Trophoblast cell (in vitro differentiated cells and primary cell): ENCODE measurements around the gene OR10H5.
"Not testable (repeated sequence)": the region's sequence is repeated elsewhere in the genome, so short reads cannot be mapped to it uniquely, and the experiment has no call there.

Experiments
- DNase-seq, 2 donors: peaks; one replicate each; pipeline ENCODE4 v3.0.0-alpha.2; 2016
- H2AFZ ChIP-seq: 2 replicates; pipeline ENCODE4 v1.6.1; 2013; ENCODE audit warnings: low read length, moderate library complexity, mild to moderate bottlenecking; ENCODE audit not compliant: insufficient read depth, poor library complexity
- H2AK5ac ChIP-seq: 2 replicates; pipeline ENCODE4 v1.6.1; 2013; ENCODE audit warnings: mild to moderate bottlenecking, low read length
- H2BK120ac ChIP-seq: 2 replicates; pipeline ENCODE4 v1.6.1; 2013; ENCODE audit warnings: low read length, mild to moderate bottlenecking, moderate library complexity; ENCODE audit not compliant: insufficient read depth, poor library complexity
- H2BK12ac ChIP-seq: 2 replicates; pipeline ENCODE4 v1.6.1; 2013; ENCODE audit warnings: mild to moderate bottlenecking, low read length, moderate library complexity
- H2BK5ac ChIP-seq: 2 replicates; pipeline ENCODE4 v1.6.1; 2013; ENCODE audit warnings: low read length, low read depth, moderate library complexity, mild to moderate bottlenecking; ENCODE audit not compliant: poor library complexity
- H3K14ac ChIP-seq: 2 replicates; pipeline ENCODE4 v1.6.1; 2013; ENCODE audit warnings: mild to moderate bottlenecking, low read length
- H3K18ac ChIP-seq: 2 replicates; pipeline ENCODE4 v1.6.1; 2013; ENCODE audit warnings: mild to moderate bottlenecking, low read length
- H3K23ac ChIP-seq: 2 replicates; pipeline ENCODE4 v1.6.1; 2013; ENCODE audit warnings: low read length
- H3K27ac ChIP-seq: 2 replicates; pipeline ENCODE4 v1.5.1; 2013; ENCODE audit warnings: low read depth, mild to moderate bottlenecking, inconsistent platforms, low read length, moderate library complexity
- H3K27me3 ChIP-seq: 2 replicates; pipeline ENCODE4 v1.6.1; 2013; ENCODE audit warnings: inconsistent platforms, mild to moderate bottlenecking, low read length, moderate library complexity; ENCODE audit not compliant: insufficient read depth
- H3K36me3 ChIP-seq, 2 experiments: 1 replicate in 1 of 2; 2 replicates in 1 of 2; pipeline ENCODE4 v1.6.1; 2013; ENCODE audit warnings: low read length in 2 of 2, mild to moderate bottlenecking in 2 of 2, moderate library complexity in 1 of 2; ENCODE audit not compliant: insufficient read depth in 2 of 2, control insufficient read depth in 1 of 2
- H3K4ac ChIP-seq: 2 replicates; pipeline ENCODE4 v1.6.1; 2013; ENCODE audit warnings: low read depth, mild to moderate bottlenecking, low read length, moderate library complexity
- H3K4me1 ChIP-seq, 2 experiments: 1 replicate in 1 of 2; 2 replicates in 1 of 2; pipeline ENCODE4 v1.6.1; 2013; ENCODE audit warnings: low read length in 2 of 2, mild to moderate bottlenecking in 2 of 2, moderate library complexity in 1 of 2; ENCODE audit not compliant: insufficient read depth in 2 of 2, control insufficient read depth in 1 of 2
- H3K4me2 ChIP-seq: 2 replicates; pipeline ENCODE4 v1.6.1; 2013; ENCODE audit warnings: inconsistent platforms, mild to moderate bottlenecking, low read length, moderate library complexity
- H3K4me3 ChIP-seq: 2 replicates; pipeline ENCODE4 v1.5.1; 2013; ENCODE audit warnings: mild to moderate bottlenecking, low read depth, low read length, inconsistent platforms
- H3K79me1 ChIP-seq: one replicate; pipeline ENCODE4 v1.6.1; 2013; ENCODE audit warnings: low read length
- H3K79me2 ChIP-seq: 2 replicates; pipeline ENCODE4 v1.6.1; 2013; ENCODE audit warnings: low read length, mild to moderate bottlenecking; ENCODE audit not compliant: control insufficient read depth, insufficient read depth, poor library complexity
- H3K9ac ChIP-seq: 2 replicates; pipeline ENCODE4 v1.6.1; 2013; ENCODE audit warnings: mild to moderate bottlenecking, low read length
- H3K9me3 ChIP-seq: 2 replicates; pipeline ENCODE4 v1.6.1; 2013; ENCODE audit warnings: low read depth, mild to moderate bottlenecking, control low read depth, inconsistent platforms, low read length; ENCODE audit not compliant: insufficient read depth
- H4K12ac ChIP-seq: 2 replicates; pipeline ENCODE4 v1.6.1; 2013; ENCODE audit warnings: low read depth, mild to moderate bottlenecking, low read length, moderate library complexity
- H4K8ac ChIP-seq: 2 replicates; pipeline ENCODE4 v1.6.1; 2013; ENCODE audit warnings: low read depth, mild to moderate bottlenecking, low read length, moderate library complexity
- H4K91ac ChIP-seq: one replicate; pipeline ENCODE4 v1.6.1; 2013; ENCODE audit warnings: low read depth, mild to moderate bottlenecking, low read length, moderate library complexity
- WGBS: extraction: QIAGEN DNeasy Blood & Tissue Kit; methylation state at CpG from one replicate; pipeline ENCODE4 v1.1.7; 2013; ENCODE audit warnings: missing lambda C conversion rate; ENCODE audit not compliant: insufficient read length, insufficient coverage; ENCODE audit errors: extremely low coverage; 5-methylcytosine and 5-hydroxymethylcytosine counted together

Gene OR10H5

GRCh38 chr19:15820646-15821045 lies 33.2 kb downstream of the OR10H5 start:
- Histone ChIP-seq H3K79me2 (no peaks in the 10 kb centered on the region), H3K9ac (no peak overlapping the region), H3K4me1 (no peaks in the 10 kb centered on the region), H2BK12ac (no peak overlapping the region), H3K79me1 (no peaks in the 10 kb centered on the region), H2BK5ac (no peak overlapping the region), H3K18ac (no peak overlapping the region), H4K91ac (no peak overlapping the region), H3K36me3 (no peaks in the 10 kb centered on the region), H2AK5ac (no peak overlapping the region), H3K27me3 (no peaks in the 10 kb centered on the region), H4K8ac (no peak overlapping the region), H3K4me2 (no peak overlapping the region), H3K14ac (no peak overlapping the region), H3K4me3 (no peak overlapping the region), H3K9me3 (peaks cover 15% of the 10 kb centered on the region), H4K12ac (no peak overlapping the region), H3K4ac (no peak overlapping the region), H3K23ac (no peak overlapping the region), H3K27ac (no peak overlapping the region), H2AFZ (no peak overlapping the region), H2BK120ac (no peak overlapping the region)
- WGBS, result no CpG with 5 or more reads among the region's 8 CpGs
- no peak for DNase-seq

- no peak overlapping the region for H3K14ac ChIP-seq
- H3K4me1 ChIP-seq, result no peaks in the 10 kb centered on the region
- no peak overlapping the region for H3K4me3 ChIP-seq
- H3K27ac ChIP-seq, result no peak overlapping the region
- H2BK5ac ChIP-seq, result no peak overlapping the region
- no CpG with 5 or more reads among the region's 1 CpG for WGBS
- no peak overlapping the region for H2BK120ac ChIP-seq
- H3K36me3 ChIP-seq, result no peaks in the 10 kb centered on the region
- no peak overlapping the region for H3K9ac ChIP-seq
- H2AK5ac ChIP-seq, result no peak overlapping the region
- no peak for DNase-seq
- H2AFZ ChIP-seq, result no peak overlapping the region
- no peaks in the 10 kb centered on the region for H3K27me3 ChIP-seq
- H4K12ac ChIP-seq, result no peak overlapping the region
- peaks cover 6% of the 10 kb centered on the region for H3K79me1 ChIP-seq
- H3K9me3 ChIP-seq, result peaks cover 16% of the 10 kb centered on the region
- no peak overlapping the region for H4K91ac ChIP-seq
- H2BK12ac ChIP-seq, result no peak overlapping the region
- no peak overlapping the region for H3K23ac ChIP-seq
- no peaks in the 10 kb centered on the region for H3K79me2 ChIP-seq
- no peak overlapping the region for H3K4me2 ChIP-seq
- no peak overlapping the region for H3K18ac ChIP-seq
- H3K4ac ChIP-seq, result no peak overlapping the region
- no peak overlapping the region for H4K8ac ChIP-seq
These were observed 38.3 kb downstream of the OR10H5 start for GRCh38 chr19:15825753-15826152.

- Histone ChIP-seq H3K9me3 (peaks cover 17% of the 10 kb centered on the region), H3K27me3 (no peaks in the 10 kb centered on the region), H3K79me2 (no peaks in the 10 kb centered on the region), H2AFZ (no peak overlapping the region), H2BK12ac (no peak overlapping the region), H3K18ac (no peak overlapping the region), H4K91ac (peak overlapping the region; percentile 80), H3K4ac (no peak overlapping the region), H4K8ac (no peak overlapping the region), H3K27ac (peak overlapping the region; percentile 91), H3K4me2 (no peak overlapping the region), H4K12ac (no peak overlapping the region), H3K23ac (no peak overlapping the region), H3K4me1 (no peaks in the 10 kb centered on the region), H2AK5ac (no peak overlapping the region), H3K4me3 (no peak overlapping the region), H3K14ac (no peak overlapping the region), H2BK120ac (peak overlapping the region; percentile 30), H3K9ac (no peak overlapping the region), H3K79me1 (peaks cover 6% of the 10 kb centered on the region), H2BK5ac (peak overlapping the region; percentile 77), H3K36me3 (peaks cover 0 to 2% of the 10 kb centered on the region in 2 experiments)
- WGBS, result no CpG with 5 or more reads among the region's 7 CpGs
- peak in 1 of 2 donors; percentile 44 for DNase-seq
These were observed 40.7 kb downstream of the OR10H5 start for GRCh38 chr19:15828121-15828610.

DNA sequence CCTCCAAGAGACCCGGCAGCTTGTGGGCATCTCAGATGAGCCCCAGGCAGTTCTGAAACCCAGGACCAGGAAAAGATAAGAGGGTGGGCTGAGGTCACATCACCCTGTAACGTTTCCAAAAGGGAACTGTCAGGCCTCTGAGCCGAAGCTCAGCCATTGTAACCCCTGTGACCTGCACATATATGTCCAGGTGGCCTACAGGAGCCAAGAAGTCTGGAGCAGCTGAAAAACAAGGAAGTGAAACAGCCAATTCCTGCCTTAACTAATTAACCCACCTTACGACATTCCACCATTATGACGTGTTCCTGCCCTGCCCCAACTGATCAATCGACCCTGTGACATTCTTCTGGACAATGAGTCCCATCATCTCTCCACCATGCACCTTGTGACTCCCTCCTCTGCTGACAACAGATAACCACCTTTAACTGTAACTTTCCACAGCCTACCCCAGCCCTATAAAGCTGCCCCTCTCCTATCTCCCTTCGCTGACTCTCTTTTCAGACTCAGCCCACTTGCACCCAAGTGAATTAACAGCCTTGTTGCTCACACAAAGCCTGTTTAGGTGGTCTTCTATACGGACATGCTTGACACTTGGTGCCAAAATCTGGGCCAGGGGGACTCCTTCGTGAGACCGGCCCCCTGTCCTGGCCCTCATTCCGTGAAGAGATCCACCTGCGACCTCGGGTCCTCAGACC lies 41.3 kb downstream of the OR10H5 start:
- Histone ChIP-seq H4K91ac (peak overlapping the region; percentile 91), H3K14ac (peak overlapping the region; percentile 27), H2BK5ac (peak overlapping the region; percentile 58), H4K8ac (peak overlapping the region; percentile 57), H2BK120ac (peak overlapping the region; percentile 80), H3K27ac (peak overlapping the region; percentile 91), H3K9me3 (peaks cover 16% of the 10 kb centered on the region)
- not testable (repeated sequence) for H3K18ac ChIP-seq, H3K79me1 ChIP-seq, H2BK12ac ChIP-seq, H3K36me3 ChIP-seq, H3K4me3 ChIP-seq, H3K4me2 ChIP-seq, H2AK5ac ChIP-seq, H2AFZ ChIP-seq, H3K4me1 ChIP-seq, H3K79me2 ChIP-seq, H4K12ac ChIP-seq, H3K23ac ChIP-seq, H3K27me3 ChIP-seq, H3K9ac ChIP-seq, H3K4ac ChIP-seq
- no CpG with 5 or more reads among the region's 13 CpGs for WGBS
- DNase-seq, result peak; percentile 59 to 82
